HFFc6 (cell line): Measurements from ENCODE around the gene GOLGA2. TPM values are rescaled to one million over a fixed set of nuclear protein-coding genes. Genes with fewer than 3 reads are reported as not detected.

Experiments
- DNase-seq: peaks from one replicate; pipeline ENCODE4 v3.0.0-alpha.2; 2018
- H3K27ac Mint-ChIP-seq: 2 replicates; pipeline ENCODE4 v1.8.0; 2020; ENCODE audit warnings: mild to moderate bottlenecking, mixed read lengths
- H3K27me3 Mint-ChIP-seq: 2 replicates; pipeline ENCODE4 v1.8.0; 2021; ENCODE audit warnings: mild to moderate bottlenecking, moderate library complexity, mixed read lengths; ENCODE audit not compliant: insufficient read depth
- H3K36me3 Mint-ChIP-seq: 2 replicates; pipeline ENCODE4 v1.8.0; 2021; ENCODE audit warnings: low read depth, mixed read lengths
- H3K4me1 Mint-ChIP-seq: 2 replicates; pipeline ENCODE4 v1.8.0; 2020; ENCODE audit warnings: low read depth, mixed read lengths
- H3K4me3 Mint-ChIP-seq: 2 replicates; pipeline ENCODE4 v1.8.0; 2020; ENCODE audit warnings: mild to moderate bottlenecking, moderate library complexity, mixed read lengths
- H3K9me3 Mint-ChIP-seq: 2 replicates; pipeline ENCODE4 v1.8.0; 2020; ENCODE audit warnings: mild to moderate bottlenecking, mixed read lengths
- total RNA-seq, 6 experiments: library from RNA; stranded (reverse); fragmentation: NEBNext Ultra II Directional; extraction: Animal tissue kit (Norgen Biotek cat#: 25700); gene quantifications; 2 replicates in 1 of 6; 3 replicates in 5 of 6; pipeline ENCODE4 v1.2.3, GENCODE V29; 2021
- TF ChIP-seq, protein P1 (sequence below): fragments of 200-600 bp; sonication (generic); IDR thresholded peaks from 2 replicates; pipeline ENCODE4 v1.5.0; 2021; ENCODE audit warnings: antibody characterized with exemption, mild to moderate bottlenecking

The GOLGA2 gene
- total RNA-seq, 6 experiments from 2014 or later = 142 to 167 (median 156) TPM

DNA sequence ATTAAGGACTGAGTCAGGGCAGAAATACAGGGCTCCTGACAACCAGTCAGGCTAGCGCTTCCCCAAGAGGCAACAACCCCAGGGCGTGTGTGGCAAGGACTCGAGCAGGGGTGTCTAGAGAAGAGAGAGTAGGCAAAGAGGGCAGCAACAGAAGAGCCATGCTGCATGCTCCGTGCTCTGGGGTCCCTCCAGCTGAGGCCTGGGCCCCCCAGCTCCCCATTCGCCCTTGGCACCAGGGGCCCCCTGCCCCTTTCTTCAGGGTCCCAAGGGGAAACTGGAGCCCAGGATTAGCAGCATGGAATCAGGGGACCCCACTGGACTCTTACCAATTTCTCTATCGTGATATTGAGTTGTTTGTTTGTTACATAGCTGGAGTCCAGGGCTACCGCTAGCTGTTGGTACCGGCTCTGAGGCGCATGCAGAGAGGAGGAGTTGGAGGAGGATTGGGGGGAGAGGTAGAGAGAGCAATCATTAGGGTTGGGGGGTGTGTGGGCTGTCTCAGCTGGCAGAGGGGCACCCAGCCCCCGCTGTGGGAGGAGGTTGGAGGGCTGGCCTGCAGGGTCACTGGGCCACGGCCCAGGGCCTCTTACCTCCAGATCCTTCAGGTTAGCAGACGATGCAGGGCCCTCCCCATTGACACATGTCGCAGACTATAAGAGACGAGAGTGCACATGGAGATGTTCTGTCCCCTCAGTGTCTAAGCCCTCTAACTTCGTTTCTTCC, 8.8 kb downstream of the GOLGA2 start:
- Mint-ChIP-seq H3K4me1 (no peaks in the 10 kb centered on the region), H3K27me3 (peaks cover 11% of the 10 kb centered on the region), H3K9me3 (no peaks in the 10 kb centered on the region), H3K27ac (no peak overlapping the region), H3K4me3 (no peak overlapping the region), H3K36me3 (peaks cover 44% of the 10 kb centered on the region)
- TF ChIP-seq, protein P1, sequence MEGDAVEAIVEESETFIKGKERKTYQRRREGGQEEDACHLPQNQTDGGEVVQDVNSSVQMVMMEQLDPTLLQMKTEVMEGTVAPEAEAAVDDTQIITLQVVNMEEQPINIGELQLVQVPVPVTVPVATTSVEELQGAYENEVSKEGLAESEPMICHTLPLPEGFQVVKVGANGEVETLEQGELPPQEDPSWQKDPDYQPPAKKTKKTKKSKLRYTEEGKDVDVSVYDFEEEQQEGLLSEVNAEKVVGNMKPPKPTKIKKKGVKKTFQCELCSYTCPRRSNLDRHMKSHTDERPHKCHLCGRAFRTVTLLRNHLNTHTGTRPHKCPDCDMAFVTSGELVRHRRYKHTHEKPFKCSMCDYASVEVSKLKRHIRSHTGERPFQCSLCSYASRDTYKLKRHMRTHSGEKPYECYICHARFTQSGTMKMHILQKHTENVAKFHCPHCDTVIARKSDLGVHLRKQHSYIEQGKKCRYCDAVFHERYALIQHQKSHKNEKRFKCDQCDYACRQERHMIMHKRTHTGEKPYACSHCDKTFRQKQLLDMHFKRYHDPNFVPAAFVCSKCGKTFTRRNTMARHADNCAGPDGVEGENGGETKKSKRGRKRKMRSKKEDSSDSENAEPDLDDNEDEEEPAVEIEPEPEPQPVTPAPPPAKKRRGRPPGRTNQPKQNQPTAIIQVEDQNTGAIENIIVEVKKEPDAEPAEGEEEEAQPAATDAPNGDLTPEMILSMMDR = no peak
- no peak for DNase-seq

DNA sequence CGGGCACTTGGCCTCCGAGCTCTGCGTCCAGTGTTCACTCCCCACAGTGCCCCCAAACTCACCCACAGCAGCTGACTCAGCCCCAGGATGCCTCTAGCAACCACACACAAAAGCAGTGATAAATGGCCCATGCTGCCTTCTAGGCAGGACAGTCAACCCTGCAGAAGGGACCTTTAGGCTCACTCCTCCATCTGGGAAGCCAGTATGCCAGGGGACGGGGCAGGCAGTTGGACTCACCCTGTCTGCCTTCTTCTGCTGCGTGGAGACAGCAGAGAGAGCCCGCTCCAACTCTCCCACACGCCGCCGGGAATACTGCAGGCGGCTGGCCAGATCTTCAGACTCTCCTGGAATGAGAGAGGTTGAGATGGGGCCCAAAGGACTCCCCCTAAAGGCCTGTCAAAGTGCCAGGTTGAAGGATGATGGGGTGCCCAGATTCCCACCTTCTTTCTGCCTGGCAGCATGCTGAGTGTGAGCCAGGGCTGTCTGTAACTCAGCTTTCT, 10.4 kb downstream of the GOLGA2 start:
- Mint-ChIP-seq H3K4me1 (no peaks in the 10 kb centered on the region), H3K27ac (no peak overlapping the region; the same call in 1 of the 2 replicates), H3K36me3 (peaks cover 39% of the 10 kb centered on the region), H3K4me3 (no peak overlapping the region), H3K9me3 (no peaks in the 10 kb centered on the region), H3K27me3 (peaks cover 16% of the 10 kb centered on the region)
- TF ChIP-seq, protein P1 = no peak
- no peak for DNase-seq

DNA sequence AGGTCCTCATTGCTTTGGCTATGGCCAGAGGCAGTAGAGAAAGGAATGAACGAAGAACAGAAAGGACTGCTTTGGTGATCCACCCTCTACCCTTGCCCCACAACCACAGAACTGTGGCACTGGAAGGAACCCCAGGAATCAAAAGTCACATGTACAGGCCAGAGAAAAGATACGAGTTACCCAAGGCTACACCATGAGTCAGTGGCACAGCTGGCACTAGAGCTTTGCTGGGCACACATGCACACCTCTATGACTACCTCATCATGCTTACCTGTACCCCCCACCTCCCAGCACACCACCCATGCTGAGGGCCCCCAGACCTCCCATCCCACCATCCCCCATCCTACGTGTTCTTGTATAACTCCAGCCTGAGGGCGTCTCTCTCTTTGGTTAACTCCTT, 13.1 kb downstream of the GOLGA2 start:
- Mint-ChIP-seq H3K4me3 (no peak overlapping the region), H3K9me3 (no peaks in the 10 kb centered on the region), H3K27me3 (peaks cover 15% of the 10 kb centered on the region), H3K36me3 (peaks cover 40% of the 10 kb centered on the region), H3K27ac (peak overlapping the region; percentile 42), H3K4me1 (no peaks in the 10 kb centered on the region)
- TF ChIP-seq, protein P1 = no peak
- DNase-seq = no peak

DNA sequence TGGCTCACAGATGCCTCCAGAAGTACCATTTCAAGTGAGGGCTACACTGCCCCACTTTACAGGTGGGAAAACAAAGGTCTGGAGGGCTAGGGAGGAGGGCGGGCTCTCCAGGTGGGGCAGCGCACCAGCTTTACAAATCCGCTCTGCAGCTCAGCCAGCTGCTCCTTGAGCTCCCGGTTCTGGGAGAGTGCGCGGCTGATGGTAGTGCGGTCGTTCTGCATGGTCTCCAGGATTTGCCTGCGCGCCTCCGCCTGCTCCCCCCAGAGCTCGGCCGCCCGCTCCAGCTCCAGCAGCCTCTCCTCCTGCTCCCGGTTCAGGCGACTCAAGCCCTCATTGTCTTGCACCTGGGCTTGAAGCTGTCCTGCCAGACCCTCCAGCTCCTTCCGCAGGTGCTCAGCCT, 15.5 kb downstream of the GOLGA2 start:
- no peak for DNase-seq
- H3K36me3 Mint-ChIP-seq = peaks cover 35% of the 10 kb centered on the region
- peaks cover 15% of the 10 kb centered on the region for H3K27me3 Mint-ChIP-seq
- no peak overlapping the region for H3K4me3 Mint-ChIP-seq
- H3K4me1 Mint-ChIP-seq = no peaks in the 10 kb centered on the region
- no peak overlapping the region for H3K27ac Mint-ChIP-seq
- TF ChIP-seq, protein P1 = no peak
- no peaks in the 10 kb centered on the region for H3K9me3 Mint-ChIP-seq

DNA sequence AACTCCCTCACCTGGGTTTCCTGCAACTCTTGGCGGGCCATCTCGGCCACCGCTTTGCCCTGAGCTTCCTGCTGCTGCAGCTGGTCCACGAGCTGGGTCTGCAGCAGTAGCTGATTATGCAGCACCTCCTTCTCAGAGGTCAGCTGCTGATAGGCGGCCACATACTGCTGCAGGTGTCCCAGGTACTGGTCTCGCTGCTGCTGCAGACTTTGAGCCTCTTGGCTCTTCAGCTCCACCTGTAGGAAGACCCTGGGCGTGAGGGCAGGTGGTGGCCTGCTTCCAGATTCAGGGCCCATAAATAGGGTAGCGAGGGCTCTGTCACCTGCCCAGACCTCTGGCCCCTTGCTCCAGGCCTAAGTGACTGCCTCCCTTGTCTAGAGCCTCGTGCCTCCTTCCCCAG, 16.7 kb downstream of the GOLGA2 start:
- no peak for DNase-seq
- H3K9me3 Mint-ChIP-seq = no peaks in the 10 kb centered on the region
- no peak overlapping the region for H3K27ac Mint-ChIP-seq
- H3K4me3 Mint-ChIP-seq = no peak overlapping the region
- peaks cover 32% of the 10 kb centered on the region for H3K36me3 Mint-ChIP-seq
- TF ChIP-seq, protein P1 = 0 out of 2 replicates have a peak, but pooled peaks have one; percentile 20
- H3K27me3 Mint-ChIP-seq = peaks cover 15% of the 10 kb centered on the region
- H3K4me1 Mint-ChIP-seq = no peaks in the 10 kb centered on the region
